Panc1 (cell line): Measurements from ENCODE around the gene SLC4A1.
A peak's percentile ranks its signal among the peaks of the same experiment; 100 is the strongest.

Experiments used
- REST ChIP-seq, 2 experiments: IDR thresholded peaks; 2 replicates each; pipeline ENCODE4 v1.6.1; 2011 to 2012; ENCODE audit warnings: low read depth in 2 of 2, control low read depth in 1 of 2, low read length in 1 of 2, mild to moderate bottlenecking in 1 of 2, moderate library complexity in 1 of 2; ENCODE audit not compliant: insufficient read depth in 1 of 2
- TF ChIP-seq, protein P1 (sequence below): fragments of 450-650 bp; IDR thresholded peaks from 2 replicates; pipeline ENCODE4 v1.5.1; 2017; ENCODE audit warnings: mild to moderate bottlenecking

DNA sequence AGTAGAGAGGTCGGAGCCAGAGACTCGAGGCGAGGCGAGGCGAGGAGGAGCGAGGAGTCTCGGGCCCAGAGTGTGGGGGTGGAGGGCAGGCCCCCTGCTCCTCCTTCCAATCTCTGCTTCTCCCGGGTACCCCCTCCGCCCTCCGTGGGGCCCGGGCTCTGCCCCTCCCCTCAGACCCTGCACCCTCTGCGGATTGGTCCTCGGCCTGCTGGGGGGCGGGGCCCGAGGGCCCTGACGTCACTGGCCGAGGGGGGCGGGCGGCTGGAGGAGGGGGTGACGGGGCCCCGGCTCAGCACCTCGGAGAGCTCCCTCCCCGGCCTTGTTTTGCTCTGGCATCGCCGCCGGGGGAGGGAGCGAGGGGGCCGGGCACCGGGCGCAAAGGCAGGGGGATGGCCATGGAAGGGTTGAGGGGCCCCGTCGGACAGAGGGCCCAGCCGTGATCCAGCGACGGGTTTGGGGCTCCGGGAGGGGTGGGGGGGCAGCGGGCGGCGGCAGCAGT, 40.4 kb upstream of the SLC4A1 start, which contains the start of gene RUNDC3A:
- TF ChIP-seq REST (IDR thresholded peaks at IDR 0.05; ENCODE audit: insufficient read depth in 1 of 2, low read depth in 2 of 2, low read length in 1 of 2) = peak; percentile 93
- TF ChIP-seq, protein P1, sequence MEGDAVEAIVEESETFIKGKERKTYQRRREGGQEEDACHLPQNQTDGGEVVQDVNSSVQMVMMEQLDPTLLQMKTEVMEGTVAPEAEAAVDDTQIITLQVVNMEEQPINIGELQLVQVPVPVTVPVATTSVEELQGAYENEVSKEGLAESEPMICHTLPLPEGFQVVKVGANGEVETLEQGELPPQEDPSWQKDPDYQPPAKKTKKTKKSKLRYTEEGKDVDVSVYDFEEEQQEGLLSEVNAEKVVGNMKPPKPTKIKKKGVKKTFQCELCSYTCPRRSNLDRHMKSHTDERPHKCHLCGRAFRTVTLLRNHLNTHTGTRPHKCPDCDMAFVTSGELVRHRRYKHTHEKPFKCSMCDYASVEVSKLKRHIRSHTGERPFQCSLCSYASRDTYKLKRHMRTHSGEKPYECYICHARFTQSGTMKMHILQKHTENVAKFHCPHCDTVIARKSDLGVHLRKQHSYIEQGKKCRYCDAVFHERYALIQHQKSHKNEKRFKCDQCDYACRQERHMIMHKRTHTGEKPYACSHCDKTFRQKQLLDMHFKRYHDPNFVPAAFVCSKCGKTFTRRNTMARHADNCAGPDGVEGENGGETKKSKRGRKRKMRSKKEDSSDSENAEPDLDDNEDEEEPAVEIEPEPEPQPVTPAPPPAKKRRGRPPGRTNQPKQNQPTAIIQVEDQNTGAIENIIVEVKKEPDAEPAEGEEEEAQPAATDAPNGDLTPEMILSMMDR = no peak
